B cell (primary cell): ENCODE results near the gene RCVRN. TPM values are rescaled to one million over a fixed set of nuclear protein-coding genes. Genes with fewer than 3 reads are reported as not detected.

Experiments used
- ATAC-seq: fragments of 200-7000 bp; cut with Tn5 transposase; one replicate; pipeline ENCODE4 v1.10.0; 2021; ENCODE audit warnings: low read depth, mild to moderate bottlenecking, moderate number of reproducible peaks, moderate library complexity
- CTCF ChIA-PET: fragments of 350-600 bp; sonication (Branson Sonifier 250); formaldehyde crosslinking; loops from one replicate; lab custom pipeline; 2021; ENCODE audit warnings: antibody characterized with exemption, inconsistent platforms; lab: Charles Lee
- POLR2A ChIA-PET: fragments of 350-600 bp; sonication (Branson Sonifier 250); formaldehyde crosslinking; loops from one replicate; lab custom pipeline; 2021; ENCODE audit warnings: antibody characterized with exemption; lab: Charles Lee
- DNase-seq: peaks from one replicate; pipeline ENCODE4 v3.0.0; 2013
- H2AFZ ChIP-seq: 2 replicates; pipeline ENCODE4 v1.6.1; 2012; ENCODE audit warnings: mild to moderate bottlenecking, low read depth, low read length; ENCODE audit not compliant: insufficient read depth, poor library complexity, severe bottlenecking
- H3K27ac ChIP-seq, 2 donors: 1 replicate in 1 of 2; 2 replicates in 1 of 2; pipeline ENCODE4 v1.5.1; 2012 to 2013; ENCODE audit warnings: low read length in 2 of 2, mild to moderate bottlenecking in 2 of 2, moderate library complexity in 1 of 2
- H3K27me3 ChIP-seq, 4 experiments: fragments of 200-600 bp in 1 of 4; sonication (generic) in 1 of 4; replicated peaks in 1 of 4; 1 replicate in 2 of 4; 2 replicates in 2 of 4; pipeline versions ENCODE4 v1.6.1 to v1.7.0; 2013 to 2016; ENCODE audit warnings: low read length in 3 of 4, mild to moderate bottlenecking in 2 of 4, mixed read lengths in 1 of 4, moderate library complexity in 1 of 4; ENCODE audit not compliant: insufficient read depth in 4 of 4, control insufficient read depth in 3 of 4; ENCODE audit errors: control extremely low read depth in 1 of 4
- H3K36me3 ChIP-seq, 2 experiments: replicated peaks in 1 of 2; 1 replicate in 1 of 2; 2 replicates in 1 of 2; pipeline versions ENCODE4 v1.6.1 to v1.7.1; 2013; ENCODE audit warnings: low read length in 1 of 2; ENCODE audit not compliant: insufficient read depth in 2 of 2, control insufficient read depth in 1 of 2; ENCODE audit errors: control extremely low read depth in 1 of 2, extremely low read depth in 1 of 2
- H3K4me1 ChIP-seq, 2 donors: fragments of 200-600 bp in 1 of 2; sonication (generic) in 1 of 2; 1 replicate in 1 of 2; 2 replicates in 1 of 2; pipeline versions ENCODE4 v1.5.1 to v1.6.1; 2013 to 2017; ENCODE audit warnings: low read length in 2 of 2; ENCODE audit not compliant: control insufficient read depth in 2 of 2, insufficient read depth in 2 of 2
- H3K4me2 ChIP-seq: replicated peaks from 2 replicates; pipeline ENCODE3; 2012; ENCODE audit warnings: mild to moderate bottlenecking, low read depth, low read length; ENCODE audit not compliant: poor library complexity, severe bottlenecking
- H3K4me3 ChIP-seq, 5 experiments: fragments of 200-600 bp in 1 of 5; sonication (generic) in 1 of 5; 1 replicate in 3 of 5; 2 replicates in 2 of 5; pipeline versions ENCODE4 v1.5.1 to v1.7.0; 2011 to 2016; ENCODE audit warnings: low read length in 4 of 5, mild to moderate bottlenecking in 4 of 5, low read depth in 2 of 5, control low read depth in 1 of 5, moderate library complexity in 1 of 5; ENCODE audit not compliant: insufficient read depth in 1 of 5; ENCODE audit errors: control extremely low read depth in 1 of 5, extremely low read depth in 1 of 5
- H3K79me2 ChIP-seq: fragments of 200-600 bp; sonication (generic); one replicate; pipeline ENCODE4 v1.6.0; 2016; ENCODE audit warnings: low read length; ENCODE audit not compliant: control insufficient read depth, insufficient read depth
- H3K9ac ChIP-seq: fragments of 200-600 bp; sonication (generic); 2 replicates; pipeline ENCODE4 v1.6.1; 2017; ENCODE audit warnings: mild to moderate bottlenecking, low read length, moderate library complexity
- H3K9me3 ChIP-seq, 3 donors: one replicate each; pipeline versions ENCODE4 v1.6.1 to v1.7.1; 2013; ENCODE audit warnings: low read length in 2 of 3; ENCODE audit not compliant: control insufficient read depth in 2 of 3, insufficient read depth in 1 of 3; ENCODE audit errors: control extremely low read depth in 1 of 3
- H4K20me1 ChIP-seq: 2 replicates; pipeline ENCODE4 v1.6.0; 2012; ENCODE audit warnings: mild to moderate bottlenecking, low read length; ENCODE audit not compliant: insufficient read depth, control insufficient read depth, poor library complexity, severe bottlenecking
- H3K27ac Mint-ChIP-seq: one replicate; pipeline ENCODE4 v1.8.0; 2021; ENCODE audit warnings: mixed read lengths
- H3K27me3 Mint-ChIP-seq: one replicate; pipeline ENCODE4 v1.8.0; 2021; ENCODE audit warnings: mixed read lengths
- H3K4me1 Mint-ChIP-seq: one replicate; pipeline ENCODE4 v1.8.0; 2021; ENCODE audit warnings: mixed read lengths
- H3K4me3 Mint-ChIP-seq: one replicate; pipeline ENCODE4 v1.8.0; 2021; ENCODE audit warnings: mixed read lengths
- H3K9me3 Mint-ChIP-seq: one replicate; pipeline ENCODE4 v1.8.0; 2022; ENCODE audit warnings: mixed read lengths; ENCODE audit not compliant: insufficient read depth
- CTCF ChIP-seq: fragments of 200-600 bp; IDR thresholded peaks from one replicate; pipeline ENCODE4 v1.8.0; 2022; ENCODE audit warnings: antibody characterized with exemption, mild to moderate bottlenecking
- EZH2 ChIP-seq: IDR thresholded peaks from 2 replicates; pipeline ENCODE4 v1.6.1; 2012; ENCODE audit warnings: borderline replicate concordance, low read depth, mild to moderate bottlenecking, moderate library complexity, low read length; ENCODE audit not compliant: insufficient read depth, poor library complexity, severe bottlenecking
- WGBS: methylation state at CpG from one replicate; pipeline ENCODE4 v1.1.5; 2013; ENCODE audit warnings: missing lambda C conversion rate; ENCODE audit not compliant: insufficient coverage; 5-methylcytosine and 5-hydroxymethylcytosine counted together
- intact Hi-C: fragments of 100-400 bp; cut with micrococcal nuclease; formaldehyde crosslinking; loops from one replicate; pipeline ENCODE4 v1.10.0; 2022
- polyA plus RNA-seq: library from polyadenylated mRNA; depleted of rRNA; stranded (reverse); fragments of >200 nt; gene quantifications from 2 replicates; pipeline ENCODE4 v1.2.3, GENCODE V29; 2012
- total RNA-seq, 2 donors: library from RNA; stranded (reverse); fragments of 120-200 nt in 1 of 2; gene quantifications; 1 replicate in 1 of 2; 2 replicates in 1 of 2; pipeline versions ENCODE4 v1.2.3 to v1.2.4, GENCODE V29; 2013 to 2022

RCVRN gene
- total and polyA plus RNA-seq, 2 donors (not counting 1 experiment from before 2014, with no cell fraction given): 0.16 TPM; not detected in 1

DNA sequence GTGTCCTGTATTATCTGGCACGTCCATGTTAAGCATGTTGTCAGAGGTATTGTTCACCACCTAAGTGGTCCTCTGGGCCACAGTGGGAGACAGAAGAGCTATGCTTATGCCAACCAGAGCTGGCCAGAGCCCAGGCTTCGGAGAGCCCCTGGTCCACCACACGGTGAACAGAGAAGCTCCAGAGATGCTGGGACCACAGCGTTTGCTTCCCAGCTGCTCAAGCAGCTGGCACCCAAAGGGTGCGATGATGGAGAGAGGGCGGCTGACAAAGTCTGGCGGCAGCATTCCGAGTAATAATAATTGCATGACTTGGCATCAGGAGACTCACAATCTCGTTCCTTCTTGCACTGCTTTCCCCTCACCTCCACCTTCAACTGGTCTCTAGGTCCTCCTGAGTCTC, 35.8 kb upstream of the RCVRN start:
- 93% methylated on average over 5 of the region's 9 CpGs for WGBS
- Histone ChIP-seq H3K79me2 (no peaks in the 10 kb centered on the region), H3K4me1 (no peaks in the 10 kb centered on the region), H2AFZ (no peak overlapping the region), H3K9ac (no peak overlapping the region), H3K4me3 (no peak overlapping the region), H4K20me1 (no peaks in the 10 kb centered on the region), H3K27me3 (no peaks in the 10 kb centered on the region), H3K36me3 (no peaks in the 10 kb centered on the region), H3K4me2 (no peak overlapping the region), H3K9me3 (peaks cover 0 to 13% (median 0%) of the 10 kb centered on the region in 3 donors), H3K27ac (no peak overlapping the region)
- CTCF ChIA-PET: interaction anchor here (1.5 to 1.9 kb wide), 2 partner anchors 14 to 16 kb away, joined by 4 to 8 read pairs; no protein-coding TSS in a partner anchor
- no peaks in the 10 kb centered on the region for H3K27me3 Mint-ChIP-seq
- no peaks in the 10 kb centered on the region for H3K4me1 Mint-ChIP-seq
- H3K9me3 Mint-ChIP-seq: no peaks in the 10 kb centered on the region
- POLR2A ChIA-PET: no interaction called here
- TF ChIP-seq EZH2 (no peak), CTCF (no peak)
- H3K27ac Mint-ChIP-seq: no peak overlapping the region
- no peak for ATAC-seq
- intact Hi-C loops: no loop called here
- DNase-seq: no peak
- no peak overlapping the region for H3K4me3 Mint-ChIP-seq

DNA sequence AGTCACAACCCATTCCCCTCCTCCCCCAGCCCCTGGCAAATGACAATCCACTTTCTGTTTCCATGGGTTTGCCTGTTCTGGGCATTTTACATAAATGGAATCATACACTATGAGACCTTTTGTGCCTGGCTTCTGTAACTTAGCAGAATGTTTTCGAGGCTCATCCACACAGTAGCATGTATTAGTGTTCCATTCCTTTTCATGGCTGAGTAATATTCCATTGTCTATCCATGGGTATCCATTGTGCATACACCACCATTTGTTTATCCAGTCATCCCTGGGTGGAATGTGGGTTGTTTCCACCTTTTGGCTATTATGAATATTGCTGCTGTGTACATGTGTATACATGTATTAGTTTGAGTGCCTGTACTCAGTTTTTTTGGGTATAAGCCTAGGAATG, 33.7 kb upstream of the RCVRN start:
- Mint-ChIP-seq H3K27ac (no peak overlapping the region), H3K4me3 (no peak overlapping the region), H3K4me1 (no peaks in the 10 kb centered on the region), H3K9me3 (no peaks in the 10 kb centered on the region), H3K27me3 (no peaks in the 10 kb centered on the region)
- no peaks in the 10 kb centered on the region for H3K27me3 ChIP-seq
- H3K9me3 ChIP-seq: peaks cover 0 to 13% (median 0%) of the 10 kb centered on the region in 3 donors
- intact Hi-C loops: no loop called here
- H3K79me2 ChIP-seq: no peaks in the 10 kb centered on the region
- TF ChIP-seq CTCF (no peak), EZH2 (no peak)
- no peaks in the 10 kb centered on the region for H4K20me1 ChIP-seq
- ChIA-PET POLR2A (no interaction called here), CTCF (no interaction called here)
- H2AFZ ChIP-seq: no peak overlapping the region
- no peaks in the 10 kb centered on the region for H3K36me3 ChIP-seq
- H3K4me1 ChIP-seq: no peaks in the 10 kb centered on the region
- ATAC-seq (no peak), DNase-seq (no peak)
- H3K9ac ChIP-seq: no peak overlapping the region
- no peak overlapping the region for H3K27ac ChIP-seq
- no peak overlapping the region for H3K4me3 ChIP-seq
- no CpG with 5 or more reads among the region's 1 CpG for WGBS
- H3K4me2 ChIP-seq: no peak overlapping the region
